HepG2 (cell line): ENCODE measurements around the gene SLC51B. TPM values are rescaled to one million over a fixed set of nuclear protein-coding genes. Genes with fewer than 3 reads are reported as not detected.
A peak's percentile ranks its signal among the peaks of the same experiment; 100 is the strongest.

Experiments
- ZFP41 ChIP-seq: sonication (generic); formaldehyde crosslinking; IDR thresholded peaks from 2 replicates; pipeline ENCODE4 v1.4.0; 2020; ENCODE audit warnings: mild to moderate bottlenecking, missing genetic modification reagents, borderline replicate concordance
- ZNF510 ChIP-seq: sonication (generic); formaldehyde crosslinking; IDR thresholded peaks from 2 replicates; pipeline ENCODE4 v1.4.0; 2020; ENCODE audit warnings: low read depth, mild to moderate bottlenecking, missing genetic modification reagents
- ZNF550 ChIP-seq: sonication (generic); formaldehyde crosslinking; IDR thresholded peaks from 2 replicates; pipeline ENCODE4 v1.4.0; 2020; ENCODE audit warnings: mild to moderate bottlenecking, missing genetic modification reagents, borderline replicate concordance
- ZNF564 ChIP-seq: sonication (generic); formaldehyde crosslinking; IDR thresholded peaks from 2 replicates; pipeline ENCODE4 v1.8.1; 2023; ENCODE audit warnings: mild to moderate bottlenecking, missing genetic modification reagents
- ZNF639 ChIP-seq: conservative IDR thresholded peaks from 2 replicates; pipeline ENCODE4 v1.6.1; 2018; ENCODE audit warnings: missing genetic modification reagents
- polyA plus RNA-seq, 8 experiments: library from polyadenylated mRNA; depleted of rRNA in 3 of 8; stranded (reverse) in 7 of 8; unstranded in 1 of 8; fragments of >200 nt; fragmentation: Illumina TruSeq in 4 of 8; extraction: Trizol in 4 of 8; gene quantifications; 2 replicates each; pipeline versions ENCODE4 v1.2.1 to v1.2.3, GENCODE V29; 2011 to 2016; ENCODE audit warnings: low read depth in 4 of 8, missing spikeins in 1 of 8, mixed read lengths in 1 of 8; ENCODE audit not compliant: insufficient read depth in 1 of 8
- total RNA-seq, 5 experiments: library from RNA; depleted of rRNA; stranded (reverse); fragments of >200 nt; fragmentation: Illumina TruSeq; extraction: Trizol; gene quantifications; 2 replicates each; pipeline ENCODE4 v1.2.3, GENCODE V29; 2016; ENCODE audit warnings: low read depth in 1 of 5
- TF ChIP-seq, protein P1 (sequence below): sonication (generic); formaldehyde crosslinking; IDR thresholded peaks from 2 replicates; pipeline ENCODE4 v1.9.0; 2021; ENCODE audit warnings: mild to moderate bottlenecking, missing genetic modification reagents

The SLC51B gene
- total and polyA plus RNA-seq, 2 of the 13 experiments (the other 11 are each of a cell fraction or from before 2014, with no cell fraction given) = 14.9 to 17.1 TPM

DNA sequence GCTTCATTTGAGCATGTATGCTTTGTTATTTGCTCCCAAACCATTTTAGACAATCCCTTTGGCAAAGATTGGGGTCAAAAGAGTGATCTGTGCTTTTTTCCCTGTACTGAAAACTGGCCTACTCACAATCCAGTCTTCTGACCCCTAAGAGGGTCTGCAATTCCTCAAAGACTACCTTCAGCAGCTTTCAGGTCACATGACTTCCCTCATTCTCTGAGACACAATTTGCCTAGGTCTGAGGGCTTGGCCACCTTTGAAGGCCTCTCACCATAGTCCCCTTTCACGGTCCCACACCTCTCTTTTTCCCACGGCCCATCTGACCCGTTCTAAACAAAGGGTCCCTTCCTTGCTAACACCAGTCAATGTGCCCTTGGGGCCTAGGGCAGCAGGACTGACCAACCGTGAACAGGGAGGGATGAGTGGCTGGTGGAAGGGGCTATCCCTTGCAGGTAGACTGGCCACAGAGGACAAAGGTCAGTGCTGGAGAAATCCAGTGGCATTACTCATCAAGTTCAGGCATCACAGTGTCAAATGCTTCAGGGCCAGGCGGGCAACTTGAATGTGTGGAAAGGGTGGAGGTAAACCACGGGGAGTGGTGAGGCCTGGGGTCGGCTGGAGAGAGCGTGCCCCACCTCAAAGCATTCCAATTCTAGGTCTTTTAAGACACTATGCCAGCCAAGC is 11.8 kb downstream of the SLC51B start (continued):
- TF ChIP-seq, protein P1, sequence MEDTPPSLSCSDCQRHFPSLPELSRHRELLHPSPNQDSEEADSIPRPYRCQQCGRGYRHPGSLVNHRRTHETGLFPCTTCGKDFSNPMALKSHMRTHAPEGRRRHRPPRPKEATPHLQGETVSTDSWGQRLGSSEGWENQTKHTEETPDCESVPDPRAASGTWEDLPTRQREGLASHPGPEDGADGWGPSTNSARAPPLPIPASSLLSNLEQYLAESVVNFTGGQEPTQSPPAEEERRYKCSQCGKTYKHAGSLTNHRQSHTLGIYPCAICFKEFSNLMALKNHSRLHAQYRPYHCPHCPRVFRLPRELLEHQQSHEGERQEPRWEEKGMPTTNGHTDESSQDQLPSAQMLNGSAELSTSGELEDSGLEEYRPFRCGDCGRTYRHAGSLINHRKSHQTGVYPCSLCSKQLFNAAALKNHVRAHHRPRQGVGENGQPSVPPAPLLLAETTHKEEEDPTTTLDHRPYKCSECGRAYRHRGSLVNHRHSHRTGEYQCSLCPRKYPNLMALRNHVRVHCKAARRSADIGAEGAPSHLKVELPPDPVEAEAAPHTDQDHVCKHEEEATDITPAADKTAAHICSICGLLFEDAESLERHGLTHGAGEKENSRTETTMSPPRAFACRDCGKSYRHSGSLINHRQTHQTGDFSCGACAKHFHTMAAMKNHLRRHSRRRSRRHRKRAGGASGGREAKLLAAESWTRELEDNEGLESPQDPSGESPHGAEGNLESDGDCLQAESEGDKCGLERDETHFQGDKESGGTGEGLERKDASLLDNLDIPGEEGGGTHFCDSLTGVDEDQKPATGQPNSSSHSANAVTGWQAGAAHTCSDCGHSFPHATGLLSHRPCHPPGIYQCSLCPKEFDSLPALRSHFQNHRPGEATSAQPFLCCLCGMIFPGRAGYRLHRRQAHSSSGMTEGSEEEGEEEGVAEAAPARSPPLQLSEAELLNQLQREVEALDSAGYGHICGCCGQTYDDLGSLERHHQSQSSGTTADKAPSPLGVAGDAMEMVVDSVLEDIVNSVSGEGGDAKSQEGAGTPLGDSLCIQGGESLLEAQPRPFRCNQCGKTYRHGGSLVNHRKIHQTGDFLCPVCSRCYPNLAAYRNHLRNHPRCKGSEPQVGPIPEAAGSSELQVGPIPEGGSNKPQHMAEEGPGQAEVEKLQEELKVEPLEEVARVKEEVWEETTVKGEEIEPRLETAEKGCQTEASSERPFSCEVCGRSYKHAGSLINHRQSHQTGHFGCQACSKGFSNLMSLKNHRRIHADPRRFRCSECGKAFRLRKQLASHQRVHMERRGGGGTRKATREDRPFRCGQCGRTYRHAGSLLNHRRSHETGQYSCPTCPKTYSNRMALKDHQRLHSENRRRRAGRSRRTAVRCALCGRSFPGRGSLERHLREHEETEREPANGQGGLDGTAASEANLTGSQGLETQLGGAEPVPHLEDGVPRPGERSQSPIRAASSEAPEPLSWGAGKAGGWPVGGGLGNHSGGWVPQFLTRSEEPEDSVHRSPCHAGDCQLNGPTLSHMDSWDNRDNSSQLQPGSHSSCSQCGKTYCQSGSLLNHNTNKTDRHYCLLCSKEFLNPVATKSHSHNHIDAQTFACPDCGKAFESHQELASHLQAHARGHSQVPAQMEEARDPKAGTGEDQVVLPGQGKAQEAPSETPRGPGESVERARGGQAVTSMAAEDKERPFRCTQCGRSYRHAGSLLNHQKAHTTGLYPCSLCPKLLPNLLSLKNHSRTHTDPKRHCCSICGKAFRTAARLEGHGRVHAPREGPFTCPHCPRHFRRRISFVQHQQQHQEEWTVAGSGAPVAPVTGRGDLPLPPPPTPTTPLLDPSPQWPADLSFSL = no peak
- TF ChIP-seq ZFP41 (no peak), ZNF510 (CRISPR knock-in tag) (no peak), ZNF550 (CRISPR knock-in tag) (no peak), ZNF564 (CRISPR knock-in tag) (no peak), ZNF639 (0 out of 2 replicates have a peak, but pooled peaks have one; percentile 42)
